H9 (cell line): Measurements from ENCODE around the gene NPDC1. TPM values are rescaled to one million over a fixed set of nuclear protein-coding genes. Genes with fewer than 3 reads are reported as not detected.

Experiments
- DNase-seq: peaks from one replicate; pipeline ENCODE4 v3.0.0-alpha.2; 2017
- H2AFZ ChIP-seq: one replicate; pipeline ENCODE4 v1.6.1; 2013; ENCODE audit warnings: mild to moderate bottlenecking, low read length, control low read depth, moderate library complexity
- H2AK5ac ChIP-seq: 2 replicates; pipeline ENCODE4 v1.6.1; 2013; ENCODE audit warnings: low read length, control low read depth, mixed read lengths; ENCODE audit not compliant: insufficient read length
- H2BK120ac ChIP-seq: one replicate; pipeline ENCODE4 v1.6.1; 2013; ENCODE audit warnings: low read depth, mild to moderate bottlenecking, low read length, control low read depth, inconsistent platforms; ENCODE audit not compliant: poor library complexity, severe bottlenecking
- H2BK12ac ChIP-seq: 2 replicates; pipeline ENCODE4 v1.6.1; 2013; ENCODE audit warnings: low read length, control low read depth, mixed read lengths, low read depth; ENCODE audit not compliant: insufficient read length
- H2BK15ac ChIP-seq: 2 replicates; pipeline ENCODE4 v1.6.1; 2013; ENCODE audit warnings: low read depth, low read length, control low read depth
- H2BK20ac ChIP-seq: one replicate; pipeline ENCODE4 v1.6.1; 2013; ENCODE audit warnings: low read depth, mild to moderate bottlenecking, low read length, control low read depth, inconsistent platforms; ENCODE audit not compliant: poor library complexity, severe bottlenecking
- H2BK5ac ChIP-seq: 2 replicates; pipeline ENCODE4 v1.6.1; 2013; ENCODE audit warnings: low read length, control low read depth, mixed read lengths; ENCODE audit not compliant: insufficient read length
- H3K14ac ChIP-seq: 2 replicates; pipeline ENCODE4 v1.6.1; 2013; ENCODE audit warnings: low read length, control low read depth; ENCODE audit not compliant: insufficient read depth
- H3K18ac ChIP-seq: 2 replicates; pipeline ENCODE4 v1.6.1; 2013; ENCODE audit warnings: low read depth, mild to moderate bottlenecking, mixed read lengths, low read length, control low read depth; ENCODE audit not compliant: insufficient read length
- H3K23ac ChIP-seq: 2 replicates; pipeline ENCODE4 v1.6.1; 2013; ENCODE audit warnings: low read length, control low read depth, mixed read lengths, low read depth; ENCODE audit not compliant: insufficient read length
- H3K23me2 ChIP-seq: 2 replicates; pipeline ENCODE4 v1.6.1; 2013; ENCODE audit warnings: low read depth, mild to moderate bottlenecking, mixed read lengths, low read length, control low read depth; ENCODE audit not compliant: insufficient read length, poor library complexity, severe bottlenecking
- H3K27ac ChIP-seq: 2 replicates; pipeline ENCODE4 v1.5.1; 2013; ENCODE audit warnings: low read length, control low read depth, mixed read lengths, low read depth; ENCODE audit not compliant: insufficient read length
- H3K27me3 ChIP-seq: 2 replicates; pipeline ENCODE4 v1.6.1; 2013; ENCODE audit warnings: low read length, control low read depth, inconsistent platforms; ENCODE audit not compliant: insufficient read depth
- H3K4ac ChIP-seq: 2 replicates; pipeline ENCODE4 v1.6.1; 2013; ENCODE audit warnings: low read depth, mild to moderate bottlenecking, control low read depth, inconsistent platforms, low read length, moderate library complexity
- H3K4me1 ChIP-seq: 2 replicates; pipeline ENCODE4 v1.6.1; 2013; ENCODE audit warnings: low read length, control low read depth, inconsistent platforms; ENCODE audit not compliant: insufficient read depth
- H3K4me2 ChIP-seq: 2 replicates; pipeline ENCODE4 v1.6.1; 2013; ENCODE audit warnings: low read length, control low read depth, mixed read lengths; ENCODE audit not compliant: insufficient read length, insufficient read depth
- H3K56ac ChIP-seq: 2 replicates; pipeline ENCODE4 v1.6.1; 2013; ENCODE audit warnings: low read depth, mild to moderate bottlenecking, mixed read lengths, low read length, control low read depth; ENCODE audit not compliant: insufficient read length
- H3K79me1 ChIP-seq: 2 replicates; pipeline ENCODE4 v1.6.1; 2013; ENCODE audit warnings: low read depth, mild to moderate bottlenecking, moderate library complexity, low read length, control low read depth, inconsistent platforms; ENCODE audit not compliant: insufficient read depth, poor library complexity, severe bottlenecking
- H3K79me2 ChIP-seq: 2 replicates; pipeline ENCODE4 v1.6.1; 2013; ENCODE audit warnings: low read length, control low read depth, inconsistent platforms; ENCODE audit not compliant: insufficient read depth
- H3K9ac ChIP-seq: 2 replicates; pipeline ENCODE4 v1.6.1; 2013; ENCODE audit warnings: low read length, control low read depth, mixed read lengths; ENCODE audit not compliant: insufficient read length; ENCODE audit errors: extremely low read depth
- H3K9me3 ChIP-seq: one replicate; pipeline ENCODE4 v1.6.1; 2013; ENCODE audit warnings: low read depth, low read length, inconsistent platforms; ENCODE audit not compliant: control insufficient read depth
- H3T11ph ChIP-seq: one replicate; pipeline ENCODE4 v1.6.1; 2013; ENCODE audit warnings: mild to moderate bottlenecking, low read length, control low read depth, inconsistent platforms
- H4K20me1 ChIP-seq: one replicate; pipeline ENCODE4 v1.6.1; 2013; ENCODE audit not compliant: control insufficient read depth, insufficient read length, insufficient read depth
- H4K5ac ChIP-seq: 2 replicates; pipeline ENCODE4 v1.6.1; 2013; ENCODE audit warnings: low read depth, mild to moderate bottlenecking, mixed read lengths, low read length, control low read depth; ENCODE audit not compliant: insufficient read length
- H4K8ac ChIP-seq: replicated peaks from 2 replicates; pipeline ENCODE4 v1.6.1; 2013; ENCODE audit warnings: low read length, control low read depth, mixed read lengths, low read depth; ENCODE audit not compliant: insufficient read length
- H4K91ac ChIP-seq: 2 replicates; pipeline ENCODE4 v1.6.1; 2013; ENCODE audit warnings: low read depth, mild to moderate bottlenecking, moderate library complexity, mixed read lengths, low read length, control low read depth; ENCODE audit not compliant: insufficient read length
- H3K27ac Mint-ChIP-seq, 3 experiments: 2 replicates in 2 of 3; 3 replicates in 1 of 3; pipeline ENCODE4 v1.8.0; 2020 to 2021; ENCODE audit warnings: mixed read lengths in 3 of 3, mild to moderate bottlenecking in 1 of 3, moderate library complexity in 1 of 3
- H3K27me3 Mint-ChIP-seq: 2 replicates; pipeline ENCODE4 v1.8.0; 2021; ENCODE audit warnings: low read depth, mild to moderate bottlenecking, moderate library complexity, mixed read lengths
- H3K36me3 Mint-ChIP-seq, 3 experiments: 2 replicates in 2 of 3; 3 replicates in 1 of 3; pipeline ENCODE4 v1.8.0; 2020 to 2021; ENCODE audit warnings: low read depth in 3 of 3, mixed read lengths in 3 of 3; ENCODE audit not compliant: insufficient read depth in 1 of 3
- H3K4me1 Mint-ChIP-seq, 2 experiments: 2 replicates each; pipeline ENCODE4 v1.8.0; 2020; ENCODE audit warnings: mixed read lengths in 2 of 2
- H3K4me3 Mint-ChIP-seq, 2 experiments: 2 replicates in 1 of 2; 3 replicates in 1 of 2; pipeline ENCODE4 v1.8.0; 2020 to 2021; ENCODE audit warnings: mild to moderate bottlenecking in 2 of 2, mixed read lengths in 2 of 2, moderate library complexity in 1 of 2
- H3K9me3 Mint-ChIP-seq, 2 experiments: 2 replicates in 1 of 2; 3 replicates in 1 of 2; pipeline ENCODE4 v1.8.0; 2020; ENCODE audit warnings: mild to moderate bottlenecking in 2 of 2, mixed read lengths in 2 of 2, moderate library complexity in 1 of 2
- CTCF ChIP-seq: fragments of 200-600 bp; sonication (generic); conservative IDR thresholded peaks from 3 replicates; pipeline ENCODE4 v1.8.0; 2021; ENCODE audit warnings: antibody characterized with exemption, mild to moderate bottlenecking
- WGBS: extraction: QIAGEN DNeasy Blood & Tissue Kit; methylation state at CpG from one replicate; pipeline ENCODE4 v1.1.7; 2013; ENCODE audit warnings: missing lambda C conversion rate, low lambda C conversion rate, mixed read lengths; ENCODE audit not compliant: insufficient read length; ENCODE audit errors: extremely low coverage; 5-methylcytosine and 5-hydroxymethylcytosine counted together
- total RNA-seq: library from RNA; stranded (reverse); gene quantifications from 2 replicates; pipeline ENCODE4 v1.2.1, GENCODE V29; 2021

The NPDC1 gene
- total RNA-seq, 1 experiment from 2014 or later, result 57.6 TPM

- no peak overlapping the region for H3K27ac Mint-ChIP-seq
Observed at GRCh38 chr9:137058521-137059234, 12.7 kb upstream of the NPDC1 start.

More at GRCh38 chr9:137058521-137059234, 12.7 kb upstream of the NPDC1 start:
- no peak for TF ChIP-seq CTCF
- no peak overlapping the region for H3K27ac ChIP-seq
- no peak overlapping the region for H2AFZ ChIP-seq
- H4K20me1 ChIP-seq, result no peaks in the 10 kb centered on the region
- peaks cover 6% of the 10 kb centered on the region for H3K23me2 ChIP-seq
- H3T11ph ChIP-seq, result no peak overlapping the region
- H3K56ac ChIP-seq, result no peak overlapping the region
- H3K9me3 ChIP-seq, result no peaks in the 10 kb centered on the region
- H2BK5ac ChIP-seq, result no peak overlapping the region
- no peak overlapping the region for H3K18ac ChIP-seq
- no peaks in the 10 kb centered on the region for H3K36me3 Mint-ChIP-seq
- H3K23ac ChIP-seq, result no peak overlapping the region
- peaks cover 35% of the 10 kb centered on the region for H3K27me3 Mint-ChIP-seq
- no peak overlapping the region for H2BK15ac ChIP-seq
- no peak overlapping the region for H2AK5ac ChIP-seq
- H3K79me1 ChIP-seq, result no peaks in the 10 kb centered on the region
- no peak for DNase-seq
- H4K8ac ChIP-seq, result no peak overlapping the region
- WGBS, result no CpG with 5 or more reads among the region's 9 CpGs
- peaks cover 2 to 7% of the 10 kb centered on the region in 2 experiments for H3K4me1 Mint-ChIP-seq
- H3K79me2 ChIP-seq, result no peaks in the 10 kb centered on the region
- no peak overlapping the region for H3K4ac ChIP-seq
- no peak overlapping the region for H2BK12ac ChIP-seq
- H3K9me3 Mint-ChIP-seq, result no peaks in the 10 kb centered on the region
- no peak overlapping the region for H3K4me3 Mint-ChIP-seq
- no peaks in the 10 kb centered on the region; the same call in 1 of the 2 replicates for H3K27me3 ChIP-seq
- H2BK20ac ChIP-seq, result no peak overlapping the region
- H3K4me1 ChIP-seq, result no peaks in the 10 kb centered on the region
- H3K4me2 ChIP-seq, result no peak overlapping the region
- no peak overlapping the region for H4K5ac ChIP-seq
- H3K9ac ChIP-seq, result no peak overlapping the region
- no peak overlapping the region for H3K14ac ChIP-seq
- H4K91ac ChIP-seq, result no peak overlapping the region
- H2BK120ac ChIP-seq, result no peak overlapping the region
